HG03196 (cell line): ENCODE data around the gene HSD17B1.
"Not testable (repeated sequence)": the region's sequence is repeated elsewhere in the genome, so short reads cannot be mapped to it uniquely, and the experiment has no call there.

Source experiments
- ATAC-seq: cut with Tn5 transposase; IDR thresholded peaks from one replicate; pipeline ENCODE4 v1.9.1; 2021; ENCODE audit not compliant: unreplicated experiment

Gene HSD17B1

DNA sequence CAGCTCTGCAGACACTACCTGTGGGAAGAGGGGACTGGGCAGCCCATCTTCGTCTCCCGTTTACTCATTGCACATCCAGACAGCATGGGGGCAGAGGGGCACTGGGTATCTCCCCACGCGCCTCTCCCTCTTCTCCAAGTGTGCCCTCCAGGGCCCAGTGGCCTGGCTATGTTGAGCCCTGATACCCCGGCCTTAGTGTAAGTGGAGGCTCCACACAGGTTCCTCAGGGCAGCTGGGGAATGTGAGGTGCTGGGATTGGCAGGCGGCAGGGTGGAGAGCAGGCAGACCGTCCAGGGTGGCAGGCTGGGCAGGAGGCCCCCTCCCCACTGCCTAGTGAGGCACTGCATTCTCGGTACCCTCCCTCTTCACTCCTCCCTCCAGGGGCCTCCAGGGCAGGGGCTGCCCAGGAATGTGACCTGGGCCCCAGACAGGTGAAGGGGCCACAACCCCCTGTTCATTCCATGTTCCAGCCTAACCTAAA is 29.9 kb upstream of the HSD17B1 start:
- no peak for ATAC-seq

DNA sequence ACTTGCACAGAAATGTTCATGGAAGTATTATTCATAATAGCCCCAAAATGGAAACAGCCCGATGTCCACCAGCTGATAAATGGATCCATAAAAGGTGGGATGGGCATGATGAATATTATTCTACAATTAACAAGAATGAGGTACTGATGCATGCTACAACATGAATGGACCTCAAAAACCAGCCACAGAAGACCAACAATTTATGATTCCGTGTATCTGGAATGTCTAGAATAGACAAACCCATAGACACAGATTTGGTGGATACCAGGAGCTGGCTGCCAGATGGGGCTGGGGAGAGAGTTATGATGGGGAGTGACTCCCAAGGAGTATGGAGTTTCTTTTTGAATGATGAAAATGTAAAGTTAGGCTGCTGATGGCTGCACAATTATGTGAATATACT is 27.5 kb upstream of the HSD17B1 start:
- ATAC-seq = no peak

DNA sequence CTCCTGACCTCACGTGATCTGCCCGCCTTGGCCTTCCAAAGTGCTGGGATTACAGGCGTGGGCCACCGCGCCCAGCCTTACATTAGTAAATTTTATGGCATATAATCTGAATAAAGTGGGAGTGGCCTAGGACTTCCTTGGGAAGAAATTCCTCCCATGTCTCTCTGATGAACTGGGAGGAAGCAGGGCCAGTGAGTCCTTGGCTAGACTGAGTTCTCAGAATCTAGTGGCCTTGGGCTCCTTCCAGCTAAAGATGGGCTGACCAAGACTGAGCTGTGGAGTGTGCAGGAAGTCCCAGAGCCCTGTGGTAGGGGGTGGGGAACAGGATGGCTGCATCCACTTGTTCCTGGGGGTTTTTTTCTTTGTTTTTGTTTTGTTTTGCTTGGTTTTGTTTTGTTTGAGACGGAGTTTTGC is 26.7 kb upstream of the HSD17B1 start:
- ATAC-seq = no peak

DNA sequence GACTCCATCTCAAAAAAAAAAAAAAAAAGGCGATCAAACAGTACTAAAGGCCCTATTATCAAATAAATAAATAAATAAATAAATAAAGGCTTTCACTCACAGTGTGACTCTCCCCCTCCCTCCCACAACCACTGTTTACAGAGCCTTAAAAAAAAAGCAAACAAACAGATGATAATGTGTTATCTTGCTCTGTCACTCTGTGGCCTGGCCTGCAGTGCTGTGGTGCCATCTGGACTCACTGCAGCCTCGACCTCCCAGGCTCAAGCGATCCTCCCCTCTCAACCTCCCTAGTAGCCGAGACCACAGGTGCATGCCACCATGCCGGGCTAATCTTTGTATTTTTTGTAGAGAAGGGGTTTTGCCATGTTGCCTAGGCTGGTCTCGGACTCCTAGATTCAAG is 24.8 kb upstream of the HSD17B1 start:
- no peak for ATAC-seq

DNA sequence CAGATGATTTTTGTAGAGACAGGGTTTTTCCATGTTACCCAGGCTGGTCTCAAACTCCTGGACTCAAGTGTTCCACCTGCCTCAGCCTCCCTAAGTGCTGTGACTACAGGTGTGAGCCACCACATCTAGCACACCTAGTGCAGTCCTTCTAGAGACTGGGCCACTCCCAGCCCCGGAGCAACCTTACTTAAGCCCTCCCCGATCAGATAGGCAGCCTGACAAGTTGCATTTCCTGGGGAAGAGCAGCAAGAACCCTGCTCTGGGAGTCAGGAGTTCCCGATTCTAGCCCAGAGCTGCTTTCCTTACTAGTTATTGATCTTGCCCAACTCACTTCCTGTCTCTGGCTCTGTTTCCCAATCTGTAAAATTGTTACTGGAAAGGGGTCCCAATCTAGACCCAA is 23.7 kb upstream of the HSD17B1 start:
- no peak for ATAC-seq

DNA sequence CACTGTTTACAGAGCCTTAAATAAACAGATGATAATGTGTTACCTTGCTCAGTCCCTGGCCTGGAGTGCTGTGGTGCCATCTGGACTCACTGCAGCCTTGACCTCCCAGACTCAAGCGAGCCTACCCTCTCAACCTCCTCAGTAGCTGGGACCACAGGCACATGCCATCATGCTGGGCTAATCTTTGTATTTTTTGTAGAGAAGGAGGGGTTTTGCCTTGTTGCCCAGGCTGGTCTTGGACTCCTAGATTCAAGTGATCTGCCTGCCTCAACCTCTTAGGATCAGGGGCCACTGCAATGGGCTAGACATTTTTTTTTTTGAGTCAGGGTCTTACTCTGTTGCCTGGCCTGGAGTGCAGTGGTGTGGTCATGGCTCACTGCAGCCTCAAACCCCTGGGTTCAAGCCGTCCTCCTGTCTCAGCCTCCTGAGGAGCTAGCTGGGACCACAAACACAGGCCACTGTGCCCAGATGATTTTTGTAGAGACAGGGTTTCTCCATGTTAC is 21.7 kb upstream of the HSD17B1 start:
- no peak for ATAC-seq

DNA sequence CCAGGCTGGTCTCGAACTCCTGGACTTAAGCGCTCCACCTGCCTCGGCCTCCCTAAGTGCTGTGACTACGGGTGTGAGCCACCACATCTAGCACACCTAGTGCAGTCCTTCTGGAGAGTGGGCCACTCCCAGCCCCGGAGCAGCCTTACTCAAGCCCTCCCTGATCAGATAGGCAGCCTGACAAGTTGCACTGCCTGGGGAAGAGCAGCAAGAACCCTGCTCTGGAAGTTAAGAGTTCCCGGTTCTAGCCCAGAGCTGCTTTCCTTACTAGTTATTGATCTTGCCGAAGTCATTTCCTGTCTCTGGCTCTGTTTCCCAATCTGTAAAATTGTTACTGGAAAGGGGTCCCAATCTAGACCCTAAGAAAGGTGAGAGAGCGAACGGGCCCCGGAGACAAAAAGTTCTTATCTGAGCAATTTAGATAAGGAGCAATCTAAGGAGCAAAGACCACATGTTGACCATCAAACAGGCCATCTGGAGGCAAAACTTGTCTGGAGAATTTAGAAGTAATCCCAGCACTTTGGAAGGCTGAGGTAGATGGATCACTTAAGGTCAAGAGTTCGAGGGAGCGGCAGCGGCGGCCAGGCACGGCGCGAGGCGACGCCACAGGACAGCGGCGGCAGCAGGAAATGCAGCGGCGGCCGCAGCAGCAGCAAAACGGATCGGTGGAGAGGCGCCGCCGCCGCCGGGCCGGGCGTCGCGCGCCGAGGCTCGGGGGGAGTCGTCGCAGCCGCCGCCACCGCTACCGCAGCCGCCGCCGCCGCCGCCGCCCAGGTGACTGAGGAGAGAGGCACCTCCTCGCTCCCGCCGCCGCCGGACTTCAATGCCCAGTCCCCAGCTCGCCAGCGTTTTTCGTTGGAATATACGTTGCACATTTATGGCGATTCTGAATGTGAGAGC is 21.0 kb upstream of the HSD17B1 start:
- no peak for ATAC-seq

DNA sequence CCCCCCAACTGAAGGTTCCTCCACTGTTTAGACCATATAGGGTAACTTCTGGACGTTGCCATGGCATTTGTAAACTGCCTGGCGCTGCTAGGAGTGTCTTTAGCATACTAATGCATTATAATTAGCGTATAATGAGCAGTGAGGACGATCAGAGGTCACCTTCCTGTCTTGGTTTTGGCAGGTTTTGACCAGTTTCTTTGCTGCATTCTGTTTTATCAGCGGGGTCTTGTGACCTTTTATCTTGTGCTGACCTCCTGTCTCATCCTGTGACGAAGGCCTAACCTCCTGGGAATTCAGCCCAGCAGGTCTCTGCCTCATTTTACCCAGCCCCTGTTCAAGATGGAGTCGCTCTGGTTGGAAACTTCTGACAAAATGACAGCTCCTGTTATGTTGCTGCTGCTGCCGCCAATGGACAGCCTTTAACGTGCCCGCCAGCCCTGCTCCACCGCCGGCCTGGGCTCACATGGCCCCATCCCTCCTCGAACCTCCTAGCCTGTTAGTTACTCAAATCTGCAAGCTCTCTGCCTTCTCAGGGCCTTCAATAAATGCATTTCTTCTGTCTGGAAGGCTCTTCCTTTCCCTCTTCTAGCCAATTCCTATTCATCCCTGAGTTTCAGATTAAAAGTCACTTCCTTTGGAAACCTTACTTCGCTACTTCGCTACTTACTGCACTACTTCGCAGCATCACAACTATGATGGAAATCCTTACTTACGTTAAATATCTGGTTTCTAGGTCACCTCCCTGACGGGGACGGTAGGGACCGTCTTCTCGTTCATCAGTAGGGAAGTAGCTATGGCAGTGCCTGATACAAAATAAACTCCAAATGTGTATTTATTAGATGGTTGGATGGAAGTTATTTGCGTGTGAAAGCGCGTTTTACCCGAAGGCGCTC is 17.3 kb upstream of the HSD17B1 start:
- ATAC-seq = peak; percentile 3

DNA sequence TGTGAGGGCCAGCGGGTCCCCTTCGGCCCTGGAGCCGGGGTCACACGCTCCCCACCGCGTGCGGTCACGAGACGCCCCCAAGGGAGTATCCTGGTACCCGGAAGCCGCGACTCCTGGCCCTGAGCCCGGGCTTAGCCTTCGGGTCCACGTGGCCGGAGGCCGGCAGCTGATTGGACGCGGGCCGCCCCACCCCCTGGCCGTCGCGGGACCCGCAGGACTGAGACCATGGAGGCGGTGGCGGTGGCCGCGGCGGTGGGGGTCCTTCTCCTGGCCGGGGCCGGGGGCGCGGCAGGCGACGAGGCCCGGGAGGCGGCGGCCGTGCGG is 16.7 kb upstream of the HSD17B1 start, which contains the start of gene NAGLU:
Gene NAGLU (plus strand): TSS at position 194 of the 324 bp plus-strand sequence. CDS start 32 bp downstream, at position 226.
- ATAC-seq = peak; percentile 80

DNA sequence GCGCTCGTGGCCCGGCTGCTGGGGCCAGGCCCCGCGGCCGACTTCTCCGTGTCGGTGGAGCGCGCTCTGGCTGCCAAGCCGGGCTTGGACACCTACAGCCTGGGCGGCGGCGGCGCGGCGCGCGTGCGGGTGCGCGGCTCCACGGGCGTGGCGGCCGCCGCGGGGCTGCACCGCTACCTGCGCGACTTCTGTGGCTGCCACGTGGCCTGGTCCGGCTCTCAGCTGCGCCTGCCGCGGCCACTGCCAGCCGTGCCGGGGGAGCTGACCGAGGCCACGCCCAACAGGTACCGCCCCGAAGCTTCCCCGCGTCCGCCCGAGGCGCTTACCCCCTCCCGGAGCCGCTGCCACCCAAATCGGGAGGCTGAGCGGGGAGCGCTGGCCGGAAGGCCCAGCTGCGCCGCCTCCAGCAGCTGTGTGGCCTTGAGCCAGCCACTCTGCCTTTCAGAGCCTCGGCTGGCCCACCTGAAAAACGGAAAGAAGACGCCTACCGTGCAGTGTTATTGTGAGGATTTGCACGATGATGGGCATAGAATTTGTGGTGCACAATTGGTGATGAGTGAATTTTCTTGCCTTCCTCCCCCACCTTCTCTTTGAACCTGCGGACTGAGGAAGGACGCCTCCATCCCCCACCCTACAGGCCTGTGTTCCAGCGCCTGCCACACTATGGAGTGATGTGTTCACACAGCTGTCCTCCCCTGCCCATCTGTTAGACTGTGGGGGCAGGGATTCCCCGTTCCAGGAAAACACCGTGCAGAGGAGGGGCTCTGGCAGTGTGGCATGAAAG is 16.2 kb upstream of the HSD17B1 start:
- peak; percentile 70 for ATAC-seq

DNA sequence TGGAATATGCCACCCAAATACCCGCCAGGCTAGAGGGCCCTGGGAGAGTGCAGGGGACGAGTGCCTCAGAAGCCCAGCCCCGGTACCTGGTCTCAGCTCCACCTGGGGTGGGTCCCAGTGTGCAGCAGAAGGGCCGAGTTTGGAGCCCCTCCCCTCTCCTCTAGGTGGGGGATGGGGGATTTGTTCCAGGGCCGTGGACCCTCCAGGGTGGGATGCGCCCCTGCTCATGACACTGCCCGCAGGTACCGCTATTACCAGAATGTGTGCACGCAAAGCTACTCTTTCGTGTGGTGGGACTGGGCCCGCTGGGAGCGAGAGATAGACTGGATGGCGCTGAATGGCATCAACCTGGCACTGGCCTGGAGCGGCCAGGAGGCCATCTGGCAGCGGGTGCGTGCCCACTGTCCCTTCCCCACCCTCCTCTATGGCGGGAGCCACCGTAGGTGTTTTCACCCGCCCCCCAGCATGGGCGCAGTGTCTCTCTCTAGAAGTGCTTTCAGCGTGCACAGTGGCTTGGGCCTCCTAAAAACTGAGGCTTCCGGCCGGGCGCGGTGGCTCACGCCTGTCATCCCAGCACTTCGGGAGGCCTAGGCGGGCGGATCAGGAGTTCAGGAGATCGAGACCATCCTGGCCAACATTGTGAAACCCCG is 15.4 kb upstream of the HSD17B1 start:
- no peak for ATAC-seq

DNA sequence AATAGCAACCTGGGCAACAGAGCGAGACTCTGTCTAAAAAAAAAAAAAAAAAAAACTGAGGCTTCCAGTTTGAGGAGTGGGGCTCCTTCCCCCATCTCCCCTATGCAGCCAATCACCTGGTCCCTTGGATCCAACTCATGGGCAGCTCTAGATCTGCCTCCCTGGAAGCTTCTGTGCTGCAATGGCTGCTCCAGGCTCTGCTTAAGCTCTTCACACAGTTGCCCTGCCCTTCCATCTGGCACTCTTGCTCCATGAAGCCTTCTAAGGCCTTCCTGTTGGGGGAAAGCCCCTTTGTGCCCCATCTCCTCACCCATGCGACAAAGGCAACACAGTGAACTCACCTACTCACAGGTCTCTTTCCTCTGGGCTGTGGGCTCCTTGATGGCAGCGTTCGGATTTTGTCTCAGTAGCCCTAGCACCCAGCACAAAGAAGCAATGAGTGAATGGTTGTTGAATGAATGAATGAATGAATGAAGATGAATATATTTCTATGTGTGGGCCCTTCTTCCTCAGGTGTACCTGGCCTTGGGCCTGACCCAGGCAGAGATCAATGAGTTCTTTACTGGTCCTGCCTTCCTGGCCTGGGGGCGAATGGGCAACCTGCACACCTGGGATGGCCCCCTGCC is 14.8 kb upstream of the HSD17B1 start:
- no peak for ATAC-seq

DNA sequence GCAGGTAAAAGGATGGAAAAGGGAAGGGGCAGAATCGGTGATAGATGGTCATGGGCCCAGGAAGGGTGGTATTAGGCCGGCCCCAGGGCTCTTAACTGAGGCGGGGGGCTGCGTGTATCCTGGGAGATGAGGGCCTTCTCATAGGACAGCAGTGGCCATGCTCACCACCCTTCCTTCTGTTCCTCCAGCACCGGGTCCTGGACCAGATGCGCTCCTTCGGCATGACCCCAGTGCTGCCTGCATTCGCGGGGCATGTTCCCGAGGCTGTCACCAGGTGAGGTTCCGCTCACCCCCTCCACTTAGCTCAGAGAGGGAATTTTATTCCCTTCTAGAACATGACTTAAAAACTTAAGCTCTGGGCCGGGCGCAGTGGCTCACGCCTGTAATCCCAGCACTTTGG is 14.2 kb upstream of the HSD17B1 start:
- no peak for ATAC-seq

DNA sequence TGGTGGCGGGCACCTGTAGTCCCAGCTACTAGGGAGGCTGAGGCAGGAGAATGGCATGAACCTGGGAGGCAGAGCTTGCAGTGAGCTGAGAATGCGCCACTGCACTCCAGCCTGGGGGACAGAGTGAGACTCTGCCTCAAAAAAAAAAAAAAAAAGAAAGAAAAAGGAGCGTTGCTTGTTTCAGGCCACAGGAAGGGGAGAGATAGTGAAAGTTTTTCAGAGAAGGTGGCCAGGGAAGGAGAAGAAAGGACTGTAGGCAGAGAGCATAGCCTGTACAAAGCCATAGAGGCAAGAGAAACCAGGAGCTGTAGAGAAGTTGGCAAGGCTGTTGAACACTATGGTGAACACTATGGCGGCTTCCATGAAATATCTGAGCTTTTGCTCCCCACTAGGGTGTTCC is 12.2 kb upstream of the HSD17B1 start:
- not testable (repeated sequence) for ATAC-seq

DNA sequence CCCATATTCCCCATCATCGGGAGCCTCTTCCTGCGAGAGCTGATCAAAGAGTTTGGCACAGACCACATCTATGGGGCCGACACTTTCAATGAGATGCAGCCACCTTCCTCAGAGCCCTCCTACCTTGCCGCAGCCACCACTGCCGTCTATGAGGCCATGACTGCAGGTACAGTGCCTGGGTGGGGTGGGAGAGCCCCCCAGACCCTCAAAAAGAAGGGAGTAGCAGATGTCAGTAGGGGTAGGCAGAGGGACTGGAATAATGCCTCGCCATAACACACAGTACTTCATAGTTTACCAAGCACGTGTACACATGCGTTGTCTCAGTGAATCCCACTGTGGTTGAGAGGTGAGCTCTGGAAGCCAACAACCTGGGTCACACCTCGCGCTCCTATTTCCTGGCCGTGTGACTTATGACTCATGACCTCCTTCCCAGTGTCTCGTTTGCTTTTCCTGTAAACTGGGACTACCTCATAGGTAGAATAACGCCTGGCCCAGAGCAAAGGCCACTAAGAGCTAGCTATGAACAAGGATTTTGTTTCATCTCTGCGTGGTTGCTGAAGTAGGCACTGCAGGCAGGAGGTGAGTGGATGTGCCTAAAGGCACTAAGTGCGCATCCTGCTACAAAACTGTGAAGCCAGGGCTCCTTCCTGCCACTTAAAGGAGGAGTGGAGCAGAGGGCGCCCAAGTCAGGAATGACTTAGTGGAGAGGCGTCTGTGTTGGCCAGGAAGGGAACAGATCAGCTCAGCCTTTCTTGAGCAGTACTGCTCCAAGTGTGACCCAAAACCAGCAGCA is 11.5 kb upstream of the HSD17B1 start:
- no peak for ATAC-seq

DNA sequence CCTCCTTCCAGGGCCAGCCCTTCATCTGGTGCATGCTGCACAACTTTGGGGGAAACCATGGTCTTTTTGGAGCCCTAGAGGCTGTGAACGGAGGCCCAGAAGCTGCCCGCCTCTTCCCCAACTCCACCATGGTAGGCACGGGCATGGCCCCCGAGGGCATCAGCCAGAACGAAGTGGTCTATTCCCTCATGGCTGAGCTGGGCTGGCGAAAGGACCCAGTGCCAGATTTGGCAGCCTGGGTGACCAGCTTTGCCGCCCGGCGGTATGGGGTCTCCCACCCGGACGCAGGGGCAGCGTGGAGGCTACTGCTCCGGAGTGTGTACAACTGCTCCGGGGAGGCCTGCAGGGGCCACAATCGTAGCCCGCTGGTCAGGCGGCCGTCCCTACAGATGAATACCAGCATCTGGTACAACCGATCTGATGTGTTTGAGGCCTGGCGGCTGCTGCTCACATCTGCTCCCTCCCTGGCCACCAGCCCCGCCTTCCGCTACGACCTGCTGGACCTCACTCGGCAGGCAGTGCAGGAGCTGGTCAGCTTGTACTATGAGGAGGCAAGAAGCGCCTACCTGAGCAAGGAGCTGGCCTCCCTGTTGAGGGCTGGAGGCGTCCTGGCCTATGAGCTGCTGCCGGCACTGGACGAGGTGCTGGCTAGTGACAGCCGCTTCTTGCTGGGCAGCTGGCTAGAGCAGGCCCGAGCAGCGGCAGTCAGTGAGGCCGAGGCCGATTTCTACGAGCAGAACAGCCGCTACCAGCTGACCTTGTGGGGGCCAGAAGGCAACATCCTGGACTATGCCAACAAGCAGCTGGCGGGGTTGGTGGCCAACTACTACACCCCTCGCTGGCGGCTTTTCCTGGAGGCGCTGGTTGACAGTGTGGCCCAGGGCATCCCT is 9.3 kb upstream of the HSD17B1 start:
- ATAC-seq = no peak

DNA sequence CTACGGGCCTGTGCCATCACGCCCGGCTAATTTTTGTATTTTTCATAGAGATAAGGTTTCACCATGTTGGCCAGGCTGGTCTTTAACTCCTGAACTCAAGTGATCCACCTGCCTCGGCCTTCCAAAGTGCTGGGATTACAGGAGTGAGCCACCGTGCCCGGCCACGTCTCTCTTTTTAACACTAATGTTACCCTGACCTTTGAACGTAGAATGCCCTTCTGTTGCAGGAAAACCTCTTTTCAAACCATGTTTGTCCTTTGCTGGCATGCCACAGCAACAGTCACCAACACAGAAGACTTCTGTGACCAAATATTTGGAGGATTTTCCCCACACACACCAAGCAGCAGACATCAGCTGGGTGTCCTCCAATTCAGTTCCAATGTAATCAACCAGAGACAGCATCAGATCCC is 7.8 kb upstream of the HSD17B1 start:
- ATAC-seq = no peak
